CD4-positive, alpha-beta T cell treated with Interleukin-17A for 1 hour (primary cell): ENCODE measurements around the gene GSTK1.
"Not testable (repeated sequence)": the region's sequence is repeated elsewhere in the genome, so short reads cannot be mapped to it uniquely, and the experiment has no call there.

Experiments used
- DNase-seq: peaks from one replicate; pipeline ENCODE4 v3.0.0-alpha.2; 2020

The GSTK1 gene

GRCh38 chr7:143263266-143264195 lies at the start of gene GSTK1:
Gene GSTK1 (plus strand): TSS chr7:143263441. CDS start chr7:143263514, 73 bp downstream.
- DNase-seq, result peak; percentile 81

GRCh38 chr7:143213478-143213877 lies 49.8 kb upstream of the GSTK1 start:
- not testable (repeated sequence) for DNase-seq

- peak; percentile 86 for DNase-seq
These were observed 48.2 kb upstream of the GSTK1 start for GRCh38 chr7:143214789-143215679.

- no peak for DNase-seq
These were observed 47.1 kb upstream of the GSTK1 start for GRCh38 chr7:143216151-143216550.

- no peak for DNase-seq
These were observed 46.6 kb upstream of the GSTK1 start for GRCh38 chr7:143216686-143217085.

GRCh38 chr7:143217806-143218205 lies 45.4 kb upstream of the GSTK1 start:
- DNase-seq, result no peak

- no peak for DNase-seq
These were observed 42.0 kb upstream of the GSTK1 start for GRCh38 chr7:143221286-143221685.

- DNase-seq, result no peak
These were observed 41.5 kb upstream of the GSTK1 start, which contains the start of gene TAS2R40 for GRCh38 chr7:143221737-143222136. Gene TAS2R40 (plus strand): TSS chr7:143222037. CDS start chr7:143222079, 42 bp downstream.

GRCh38 chr7:143222782-143223181 lies 40.5 kb upstream of the GSTK1 start:
- DNase-seq, result no peak

GRCh38 chr7:143223784-143224183 lies 39.5 kb upstream of the GSTK1 start:
- no peak for DNase-seq

GRCh38 chr7:143225047-143225446 lies 38.2 kb upstream of the GSTK1 start:
- DNase-seq, result no peak

GRCh38 chr7:143227806-143228205 lies 35.4 kb upstream of the GSTK1 start:
- no peak for DNase-seq

- DNase-seq, result no peak
These were observed 34.0 kb upstream of the GSTK1 start for GRCh38 chr7:143229054-143229790.

GRCh38 chr7:143230602-143231457 lies 32.4 kb upstream of the GSTK1 start:
- no peak for DNase-seq

GRCh38 chr7:143233816-143234532 lies 29.3 kb upstream of the GSTK1 start:
- DNase-seq, result no peak

GRCh38 chr7:143234533-143234875 lies 28.7 kb upstream of the GSTK1 start:
- DNase-seq, result no peak

GRCh38 chr7:143235561-143235960 lies 27.7 kb upstream of the GSTK1 start:
- no peak for DNase-seq

GRCh38 chr7:143236408-143236990 lies 26.7 kb upstream of the GSTK1 start:
- no peak for DNase-seq

- no peak for DNase-seq
These were observed 25.9 kb upstream of the GSTK1 start for GRCh38 chr7:143237366-143237765.

- no peak for DNase-seq
These were observed 24.8 kb upstream of the GSTK1 start for GRCh38 chr7:143238289-143238980.
